Subcutaneous adipose tissue (tissue), 4 donors: ENCODE results near the gene QPCT. TPM values are rescaled to one million over a fixed set of nuclear protein-coding genes. Genes with fewer than 3 reads are reported as not detected.

ENCODE experiments used
- CTCF ChIP-seq: fragments of 450-650 bp; IDR thresholded peaks from one replicate; pipeline ENCODE4 v1.5.1; 2016; ENCODE audit warnings: low read depth, mild to moderate bottlenecking, control low read depth, antibody characterized with exemption, moderate library complexity
- total RNA-seq, 4 donors: library from RNA; depleted of rRNA; stranded (reverse); fragments of >200 nt; gene quantifications; one replicate each; pipeline ENCODE4 v1.1.0, GENCODE V29; 2016

Gene QPCT
- total RNA-seq, 4 donors from 2014 or later, result 2.4 to 15.6 (median 5.1) TPM

GRCh38 chr2:37367984-37368383 lies 23.6 kb downstream of the QPCT start:
- TF ChIP-seq CTCF, result no peak

GRCh38 chr2:37370666-37371065 lies 26.2 kb downstream of the QPCT start:
- no peak for TF ChIP-seq CTCF

GRCh38 chr2:37372000-37372399 lies 27.6 kb downstream of the QPCT start:
- no peak for TF ChIP-seq CTCF

GRCh38 chr2:37375741-37376288 lies 31.4 kb downstream of the QPCT start:
- no peak for TF ChIP-seq CTCF

- TF ChIP-seq CTCF, result no peak
These were observed 32.2 kb downstream of the QPCT start for GRCh38 chr2:37376421-37377186.

GRCh38 chr2:37377187-37377532 lies 32.7 kb downstream of the QPCT start:
- no peak for TF ChIP-seq CTCF

- TF ChIP-seq CTCF, result no peak
These were observed 34.0 kb downstream of the QPCT start for GRCh38 chr2:37378411-37378810.
